Measurements from ENCODE around the gene CLCN7.

CLCN7 gene

DNA sequence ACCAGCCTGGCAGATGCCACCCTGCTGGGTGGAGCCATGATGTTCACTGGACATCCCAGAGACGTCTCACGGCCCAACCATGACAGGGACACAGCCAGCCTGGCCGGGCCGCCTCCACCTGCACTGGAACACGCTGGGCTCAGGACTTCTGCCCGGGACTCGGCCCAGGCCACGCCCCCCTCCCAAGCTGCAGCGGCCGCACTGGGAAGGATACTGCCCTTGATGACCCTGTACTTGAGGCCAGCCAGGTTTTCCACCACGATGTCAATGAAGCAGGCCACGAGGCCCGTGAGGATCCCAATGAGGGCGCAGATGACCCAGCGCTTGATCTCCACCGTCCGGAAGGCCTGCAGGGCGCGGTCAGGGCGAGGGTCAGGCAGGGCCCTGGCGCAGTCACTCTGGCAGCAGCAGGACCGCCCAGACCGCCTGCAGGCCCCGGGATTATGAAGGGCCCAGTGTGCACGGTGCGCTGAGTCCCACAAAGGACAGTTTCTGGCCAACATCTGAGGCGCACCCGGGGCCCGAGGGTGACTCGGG lies 14.2 kb downstream of the CLCN7 start:
- DNase-seq: no peak

DNA sequence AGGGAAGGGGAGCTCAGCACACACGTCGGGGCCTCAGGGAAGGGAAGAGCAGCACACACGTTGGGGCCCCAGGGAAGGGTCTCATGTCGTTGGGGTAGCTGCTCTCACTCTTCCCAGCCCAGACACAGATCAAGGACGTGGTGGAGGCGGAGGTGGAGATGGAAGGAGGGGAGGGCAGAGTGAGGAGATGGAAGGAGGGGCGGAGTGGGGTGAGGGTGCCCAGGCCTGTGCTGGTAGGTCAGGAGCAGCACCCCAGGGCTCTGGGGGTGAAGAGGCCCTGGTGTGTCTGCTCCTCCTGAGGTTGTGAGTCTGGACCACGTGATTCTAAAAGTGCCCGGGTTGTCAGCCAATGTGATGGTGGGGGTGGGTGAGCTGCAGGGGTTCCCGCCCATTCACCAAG lies 14.9 kb downstream of the CLCN7 start:
- DNase-seq: no peak

DNA sequence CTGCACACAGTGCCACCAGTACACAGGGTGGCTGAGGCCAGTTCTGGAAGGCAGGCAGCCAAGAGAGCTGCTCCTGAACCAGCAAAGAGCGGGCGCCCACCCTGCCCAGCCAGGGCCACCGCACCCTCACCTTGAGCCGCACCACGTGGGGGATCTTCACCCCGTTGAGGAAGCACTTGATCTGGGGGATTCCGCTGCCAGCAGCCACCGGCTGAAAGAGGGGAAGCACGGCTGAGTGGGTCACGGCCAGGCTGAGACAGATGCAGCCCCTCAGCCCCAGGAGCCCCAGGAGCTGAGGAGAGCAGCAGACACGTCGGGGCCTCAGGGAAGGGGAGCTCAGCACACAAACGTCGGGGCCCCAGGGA lies 15.9 kb downstream of the CLCN7 start:
- no peak for DNase-seq

DNA sequence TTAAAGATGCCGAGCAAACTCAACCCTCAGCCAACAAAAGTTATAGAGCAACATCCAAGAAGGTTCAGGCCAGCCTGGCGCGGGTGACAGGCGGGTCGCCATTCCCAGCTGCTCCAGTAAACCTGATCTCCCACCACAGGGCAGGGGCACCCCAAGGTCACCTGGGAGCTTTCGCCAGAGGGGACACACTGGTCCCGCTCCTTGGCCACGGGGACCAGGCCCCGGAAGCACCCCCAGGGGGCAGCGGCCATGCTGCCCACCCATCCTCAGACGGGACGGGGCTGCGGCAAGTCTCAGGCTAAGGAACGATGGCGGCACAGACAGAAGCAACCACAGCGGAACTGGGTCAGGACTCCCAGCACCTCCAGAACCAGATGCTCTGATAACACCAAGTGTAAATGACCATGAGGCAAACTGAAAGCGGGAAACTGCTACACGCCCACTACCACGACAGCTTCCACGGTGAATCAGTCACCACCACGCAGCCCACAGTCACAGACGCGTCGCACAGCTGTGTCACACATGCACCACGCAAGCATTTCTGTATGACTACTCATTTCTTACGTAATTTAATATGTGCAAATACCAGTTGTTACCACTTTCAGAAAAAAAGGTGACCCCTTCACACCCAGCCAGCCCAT lies 16.4 kb downstream of the CLCN7 start:
- DNase-seq: no peak

DNA sequence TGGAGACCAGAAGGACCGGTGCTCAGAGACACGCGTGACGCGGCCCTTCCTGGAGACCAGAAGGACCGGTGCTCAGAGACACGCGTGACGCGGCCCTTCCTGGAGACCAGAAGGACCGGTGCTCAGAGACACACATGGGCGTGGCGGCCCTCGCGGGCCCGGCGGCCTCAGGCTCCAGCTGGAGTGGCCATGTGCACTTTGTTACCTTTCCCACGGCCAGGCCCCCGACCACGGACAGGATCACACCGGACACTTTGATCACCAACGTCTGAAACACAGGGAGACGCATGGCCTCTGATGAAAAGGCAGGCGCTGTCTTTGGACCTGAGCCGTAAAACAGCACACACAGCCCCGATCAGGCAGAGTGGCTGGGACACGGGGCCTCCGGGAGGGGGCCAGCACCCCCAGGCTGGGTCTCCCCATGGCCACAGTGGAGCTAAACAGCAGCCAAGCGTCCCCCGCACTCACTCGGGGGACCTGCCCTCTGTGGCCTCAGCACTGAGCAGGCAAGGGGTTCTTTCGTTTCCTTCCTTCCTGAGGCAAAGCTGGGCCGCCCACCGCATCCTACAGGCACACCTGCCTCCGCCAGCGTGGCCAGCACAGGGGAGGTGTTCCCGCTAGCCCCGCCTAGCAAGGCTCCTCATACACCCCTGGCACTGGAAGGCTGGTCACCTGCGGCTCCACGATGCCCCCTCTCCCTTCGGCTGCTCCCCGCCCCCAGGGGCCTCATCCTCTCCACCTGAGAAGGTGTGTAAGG lies 17.2 kb downstream of the CLCN7 start:
- DNase-seq: no peak

DNA sequence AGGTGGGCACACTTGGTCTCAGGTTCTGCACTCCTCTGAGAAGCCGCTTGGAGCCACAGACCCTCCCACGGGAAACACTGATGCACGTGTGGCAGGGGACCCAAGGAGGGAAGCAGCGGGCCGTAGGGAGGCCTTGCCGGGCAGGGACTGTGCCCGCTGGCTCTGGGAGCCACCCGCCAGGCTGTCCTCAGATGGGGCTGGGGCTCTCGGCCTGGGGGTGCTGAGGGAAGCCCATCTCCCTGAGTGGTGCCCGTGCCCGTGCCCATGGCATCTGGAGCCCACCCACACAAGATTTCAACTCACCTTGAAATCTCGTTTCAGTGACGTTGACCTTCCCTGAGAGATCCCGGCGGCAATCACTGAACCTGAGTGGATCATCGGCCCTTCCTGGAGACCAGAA lies 17.9 kb downstream of the CLCN7 start:
- no peak for DNase-seq

DNA sequence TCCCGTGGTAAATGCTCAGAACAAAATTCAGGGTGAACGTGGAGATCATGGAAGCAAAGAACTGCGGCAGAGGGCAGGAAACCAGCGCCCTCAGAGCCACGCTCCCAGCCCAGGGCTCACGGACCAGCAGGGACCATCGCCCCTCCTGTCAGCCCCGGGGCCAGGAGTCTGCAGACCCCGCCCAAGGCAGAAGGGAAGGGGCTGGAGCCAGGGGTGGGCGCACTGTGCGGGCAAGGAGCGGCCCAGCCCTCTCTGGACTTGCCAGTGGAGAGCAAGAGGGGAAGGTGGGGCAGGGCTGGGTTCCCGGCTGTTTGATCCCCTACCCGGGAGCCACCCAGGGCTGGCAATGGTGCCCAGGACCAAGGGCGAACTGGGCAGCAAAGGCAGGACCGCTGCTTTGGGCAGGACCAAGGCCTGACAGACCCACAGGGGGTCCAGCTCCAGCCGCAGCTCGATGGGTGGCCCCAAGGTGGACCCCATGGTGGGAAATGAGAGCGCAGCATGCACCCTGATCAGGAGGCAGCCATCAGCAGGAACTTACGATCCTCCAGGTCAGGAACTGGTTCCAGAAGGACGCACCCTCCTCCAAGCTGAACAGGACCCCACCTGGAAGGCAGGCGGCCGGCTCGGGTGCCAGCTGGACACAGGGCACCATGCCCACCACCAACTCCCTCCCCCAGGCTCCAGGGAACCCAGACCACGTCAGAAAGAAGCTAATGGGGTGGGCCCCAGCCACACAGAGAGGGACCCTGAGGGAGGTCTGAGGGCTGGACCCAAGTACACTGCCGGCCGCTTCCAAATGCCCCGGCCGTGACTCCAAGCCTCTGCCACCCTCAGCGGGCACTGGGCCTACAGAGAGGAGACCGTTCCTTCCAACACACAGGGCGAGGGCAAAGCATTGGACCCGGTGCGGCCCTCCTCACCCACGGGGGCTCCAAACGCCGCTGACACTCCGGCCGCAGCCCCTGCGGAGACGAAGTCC lies 19.3 kb downstream of the CLCN7 start:
- no peak for DNase-seq

DNA sequence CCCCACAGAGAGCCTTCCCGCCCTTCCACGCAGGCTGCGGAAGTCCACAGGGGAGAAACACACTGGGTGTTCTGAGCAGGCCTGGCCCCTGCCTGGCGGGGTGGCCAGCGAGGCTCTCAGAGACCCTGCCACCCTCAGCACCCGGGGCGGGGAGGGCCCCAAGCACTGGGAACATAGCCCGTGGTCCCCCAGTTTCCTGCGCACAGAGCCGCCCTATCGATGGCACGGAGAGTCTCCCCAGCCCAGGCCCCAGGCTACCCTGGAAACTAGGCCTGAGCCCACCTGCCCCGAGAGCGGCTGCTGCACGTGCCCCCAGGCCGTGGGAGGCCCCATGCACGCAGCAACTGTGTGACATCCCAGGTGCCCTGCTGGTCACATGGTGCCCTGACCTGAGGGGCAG lies 20.3 kb downstream of the CLCN7 start:
- no peak for DNase-seq

DNA sequence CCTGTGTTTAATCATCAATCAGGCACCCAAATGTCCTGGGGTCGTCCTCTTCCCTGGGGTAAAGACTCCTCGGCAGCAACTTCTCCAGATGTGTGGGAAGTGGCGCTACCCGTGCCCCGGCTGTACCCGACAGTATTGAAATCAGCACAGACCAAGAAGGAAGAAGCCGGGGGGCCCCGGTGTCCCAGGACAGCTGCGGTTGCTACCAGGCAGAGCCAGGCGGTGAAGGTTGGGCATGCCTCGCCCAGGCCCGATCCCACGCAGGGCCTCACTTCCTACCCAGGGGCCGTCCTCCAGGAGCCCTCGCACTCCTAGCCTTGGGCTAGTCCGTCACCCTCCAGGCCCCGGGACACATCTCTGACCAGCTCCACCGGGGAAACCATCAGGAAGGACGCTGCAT lies 21.5 kb downstream of the CLCN7 start:
- no peak for DNase-seq

DNA sequence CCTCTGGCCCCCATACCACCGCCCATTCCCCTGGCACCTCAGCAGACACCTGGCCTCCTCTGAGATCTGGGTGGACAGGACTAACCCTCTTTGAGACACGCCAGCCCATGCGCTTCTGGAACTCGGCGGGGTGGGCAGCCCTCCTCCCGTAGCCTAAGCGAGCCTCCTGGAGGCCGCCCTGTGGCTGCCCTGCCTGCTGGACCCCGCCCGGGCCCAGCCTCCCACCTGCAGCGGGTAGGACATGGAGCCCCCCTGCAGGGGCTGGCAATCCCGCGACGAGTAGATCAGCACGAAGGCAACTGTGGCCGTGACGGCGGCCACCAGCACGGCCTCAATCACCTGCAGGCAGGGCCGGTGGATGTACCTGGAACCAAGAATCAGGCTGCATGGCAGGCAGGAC lies 22.3 kb downstream of the CLCN7 start:
- no peak for DNase-seq

DNA sequence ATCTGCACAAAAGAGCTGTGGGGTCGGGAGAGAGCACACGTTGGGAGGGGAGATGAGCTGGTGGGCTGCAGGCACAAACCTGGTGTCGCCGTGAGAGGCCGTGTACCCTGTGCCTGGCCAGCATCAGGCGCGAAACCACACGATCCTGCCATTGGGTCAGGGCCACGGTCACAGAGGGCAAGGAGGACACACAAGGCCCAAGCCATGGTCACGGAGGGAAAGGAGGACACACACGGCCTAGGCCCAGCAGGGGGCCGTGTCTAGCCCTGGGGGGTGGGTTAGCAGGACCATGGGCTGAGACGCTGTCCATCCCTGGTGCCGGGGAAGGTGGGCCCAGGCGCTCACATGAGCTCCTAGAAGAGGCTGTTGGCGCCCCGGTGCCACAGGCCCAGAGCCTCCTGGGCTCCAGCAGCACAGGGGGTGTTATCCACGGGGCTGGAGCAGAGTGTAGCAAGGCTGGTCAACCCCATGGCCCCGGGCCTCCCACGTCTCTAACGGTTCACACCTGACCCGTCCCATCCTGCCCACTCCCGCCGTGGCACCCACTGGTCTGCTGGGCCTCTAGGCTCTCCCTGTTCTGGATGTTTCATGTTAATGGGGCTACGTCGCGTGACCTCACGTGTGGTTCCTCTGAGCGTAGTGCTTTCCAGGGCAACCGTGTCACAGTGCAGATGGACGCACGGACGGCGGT lies 23.0 kb downstream of the CLCN7 start:
- DNase-seq: no peak

DNA sequence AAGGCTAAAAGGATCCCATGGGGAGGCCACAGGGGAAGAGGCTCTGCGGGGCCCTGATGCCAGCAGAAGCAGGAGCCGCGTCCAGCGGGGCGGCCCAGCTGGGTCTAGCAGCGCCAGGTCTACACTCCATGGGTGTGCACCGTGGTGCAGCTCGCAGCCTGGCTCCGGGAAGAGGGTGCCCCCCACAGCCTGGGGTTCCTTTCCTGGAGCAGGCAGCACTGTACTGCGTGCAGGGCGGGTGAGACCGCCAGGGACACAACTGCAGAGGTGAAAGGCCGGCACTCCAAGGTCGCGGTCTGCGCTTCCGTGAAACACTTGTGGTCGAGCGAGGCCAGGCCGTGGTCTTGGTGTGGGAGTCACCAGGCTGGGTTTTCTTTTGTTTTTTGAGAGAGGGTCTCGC lies 24.0 kb downstream of the CLCN7 start:
- DNase-seq: no peak

DNA sequence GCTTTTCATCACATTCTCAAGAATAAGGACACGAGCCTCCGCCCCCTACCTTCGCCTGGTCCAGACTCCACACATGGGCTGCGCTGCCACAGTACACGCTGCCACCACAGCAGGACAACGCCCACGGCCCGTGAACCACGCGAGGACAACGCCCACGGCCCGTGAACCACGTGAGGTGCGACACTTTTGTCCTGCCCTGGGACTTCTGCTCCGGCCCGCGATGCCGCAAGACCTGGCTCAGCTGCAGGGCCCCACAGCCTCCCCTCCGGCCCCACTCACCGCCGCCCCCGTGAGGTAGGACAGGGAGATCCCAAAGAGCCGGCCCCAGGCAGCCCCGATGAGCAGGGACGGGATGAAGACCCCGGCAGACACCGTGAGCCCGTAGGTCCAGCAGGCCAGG lies 24.6 kb downstream of the CLCN7 start:
- DNase-seq: no peak

DNA sequence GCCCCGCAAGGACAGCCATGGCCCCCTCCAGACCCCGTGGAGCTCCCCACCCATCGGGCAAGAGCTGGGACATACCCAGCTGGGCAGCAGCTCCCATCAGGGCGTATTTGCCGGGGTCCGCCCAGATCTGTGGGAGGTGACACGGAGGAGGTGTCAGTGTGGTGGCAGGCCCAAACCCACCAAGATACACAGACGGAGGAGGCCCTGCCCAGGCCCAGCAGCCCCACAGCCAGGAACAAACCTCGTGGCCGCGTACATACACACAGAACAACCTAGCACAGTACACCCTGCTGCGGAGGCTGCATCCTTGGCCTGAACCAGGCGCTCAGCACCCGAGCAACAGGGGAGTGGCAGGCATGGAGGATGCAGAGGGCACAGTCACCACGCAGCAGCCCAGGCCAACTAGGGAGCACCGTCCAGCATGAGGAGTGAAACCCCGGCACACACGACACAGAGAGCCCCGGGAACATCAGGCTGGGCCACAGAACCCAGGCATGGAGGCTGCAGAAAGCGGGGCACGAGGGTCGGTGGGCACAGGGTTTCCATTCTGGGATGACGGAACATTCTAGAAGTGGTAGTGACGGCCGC lies 25.5 kb downstream of the CLCN7 start:
- DNase-seq: no peak

DNA sequence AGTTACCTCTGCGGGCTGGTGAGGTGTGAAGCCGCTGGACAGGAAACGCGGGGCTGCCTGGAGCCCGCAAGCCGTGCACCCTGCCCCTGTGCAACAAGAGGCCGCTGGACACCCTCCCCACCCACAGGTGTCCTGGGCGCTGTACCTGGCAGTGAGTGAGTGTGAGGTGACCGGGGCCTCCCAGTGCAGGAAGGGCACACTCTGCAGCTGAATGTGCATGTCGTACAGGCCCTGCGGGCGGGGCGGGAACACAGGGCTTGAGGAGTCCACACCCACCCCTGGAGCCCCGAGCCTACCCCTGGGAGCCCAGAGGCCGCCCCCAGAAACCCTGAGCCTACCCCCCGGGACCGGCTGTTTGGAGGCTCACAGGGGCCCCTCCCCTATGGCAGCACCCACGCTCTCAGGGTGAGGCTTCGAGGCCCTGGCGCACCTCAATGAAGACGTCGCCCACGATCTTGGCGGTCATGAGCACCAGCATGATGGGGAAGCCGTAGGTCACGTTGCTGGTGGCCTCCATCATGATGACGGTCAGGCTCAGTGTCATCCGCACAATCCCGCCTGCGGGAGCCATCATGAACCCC lies 26.2 kb downstream of the CLCN7 start:
- DNase-seq: no peak

DNA sequence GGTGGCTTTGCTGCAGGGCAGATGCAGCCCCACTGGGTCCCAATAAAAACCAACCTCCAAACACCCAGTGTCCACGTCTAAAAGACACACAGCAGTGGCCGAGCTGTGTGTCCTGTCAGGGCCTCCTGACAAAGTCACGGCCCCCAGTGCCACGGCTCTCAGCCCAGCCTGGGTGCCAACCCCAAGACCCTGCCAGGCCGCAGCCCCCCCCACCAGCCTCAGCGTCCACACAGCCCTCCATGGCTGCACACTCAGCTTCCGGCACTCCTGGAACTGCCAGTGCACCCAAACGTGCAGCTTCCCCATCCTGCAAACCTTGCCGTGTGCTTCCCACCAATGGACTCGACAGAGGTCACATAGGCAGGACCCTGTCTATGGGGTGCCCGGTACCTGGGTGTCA lies 26.9 kb downstream of the CLCN7 start:
- DNase-seq: no peak

DNA sequence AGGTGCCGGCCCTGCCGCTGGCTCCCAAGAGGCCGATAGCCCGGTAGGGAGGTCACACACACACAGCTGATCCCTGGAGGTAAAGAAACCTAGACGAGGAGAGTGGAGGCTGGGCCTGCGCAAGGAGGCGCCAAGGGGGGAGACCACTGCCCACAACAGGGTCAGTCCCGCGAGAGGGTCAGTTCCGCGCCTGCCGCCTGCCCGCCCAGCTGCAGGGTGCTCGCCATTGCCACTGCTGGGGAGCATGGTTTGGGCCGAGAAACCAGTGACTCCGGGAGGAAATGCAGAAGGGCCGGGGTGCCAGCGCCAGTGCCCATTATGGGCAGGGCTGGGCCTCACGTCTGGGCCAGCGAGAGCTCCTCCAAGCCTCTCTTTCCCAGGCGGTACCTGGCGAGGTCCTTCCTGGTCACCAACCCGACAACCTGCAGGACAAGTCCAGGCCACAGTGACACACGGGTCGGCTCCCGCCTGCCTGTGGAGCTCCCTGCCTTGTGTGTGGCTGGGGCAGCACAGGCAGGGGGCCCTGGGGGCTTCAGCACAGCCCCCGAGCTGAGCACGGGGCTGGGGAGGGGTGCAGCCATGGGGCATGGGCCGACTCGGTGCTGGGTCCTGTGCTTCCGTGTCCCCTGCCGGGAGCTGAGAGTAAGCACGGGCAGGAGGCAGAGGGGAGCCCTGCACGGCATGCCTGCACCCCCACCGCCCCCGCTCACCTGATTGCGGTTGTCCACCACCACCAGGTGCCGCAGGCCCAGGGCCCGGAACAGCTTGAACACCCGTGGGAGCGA lies 28.3 kb downstream of the CLCN7 start:
- no peak for DNase-seq

DNA sequence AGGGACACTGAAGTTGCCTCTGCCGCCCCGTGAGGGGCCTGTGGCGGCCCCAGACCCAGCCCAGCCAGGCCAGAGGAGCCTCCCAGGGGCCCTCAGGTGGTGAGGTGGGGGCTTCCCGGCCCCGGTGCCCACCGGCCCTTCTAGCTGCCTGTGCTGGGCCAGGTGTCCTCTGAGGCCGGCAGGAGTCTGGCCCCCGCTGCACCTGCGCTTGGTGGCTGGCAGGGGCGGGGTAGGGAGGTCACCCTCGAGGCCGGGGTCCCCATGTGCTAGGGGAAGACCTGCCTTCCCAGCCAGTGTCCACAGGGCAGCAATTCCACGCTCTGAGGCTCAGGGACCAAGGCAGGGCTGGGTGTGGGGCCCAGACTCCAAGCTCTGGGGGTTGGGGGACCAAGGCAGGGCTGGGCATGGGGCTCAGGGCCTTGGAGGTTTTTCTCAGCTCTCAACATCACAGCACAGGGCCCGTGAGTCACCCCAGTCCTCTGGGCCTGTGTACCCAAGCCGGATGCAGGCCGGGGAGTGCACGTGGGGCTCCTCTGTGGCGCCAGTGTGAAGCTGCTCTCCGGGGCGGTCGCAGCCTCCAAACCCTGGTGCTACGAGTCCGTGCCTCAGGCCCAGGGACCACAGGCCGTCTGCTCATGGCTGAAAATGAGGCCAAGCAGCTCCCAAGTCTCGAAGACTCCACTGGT lies 29.2 kb downstream of the CLCN7 start:
- no peak for DNase-seq

DNA sequence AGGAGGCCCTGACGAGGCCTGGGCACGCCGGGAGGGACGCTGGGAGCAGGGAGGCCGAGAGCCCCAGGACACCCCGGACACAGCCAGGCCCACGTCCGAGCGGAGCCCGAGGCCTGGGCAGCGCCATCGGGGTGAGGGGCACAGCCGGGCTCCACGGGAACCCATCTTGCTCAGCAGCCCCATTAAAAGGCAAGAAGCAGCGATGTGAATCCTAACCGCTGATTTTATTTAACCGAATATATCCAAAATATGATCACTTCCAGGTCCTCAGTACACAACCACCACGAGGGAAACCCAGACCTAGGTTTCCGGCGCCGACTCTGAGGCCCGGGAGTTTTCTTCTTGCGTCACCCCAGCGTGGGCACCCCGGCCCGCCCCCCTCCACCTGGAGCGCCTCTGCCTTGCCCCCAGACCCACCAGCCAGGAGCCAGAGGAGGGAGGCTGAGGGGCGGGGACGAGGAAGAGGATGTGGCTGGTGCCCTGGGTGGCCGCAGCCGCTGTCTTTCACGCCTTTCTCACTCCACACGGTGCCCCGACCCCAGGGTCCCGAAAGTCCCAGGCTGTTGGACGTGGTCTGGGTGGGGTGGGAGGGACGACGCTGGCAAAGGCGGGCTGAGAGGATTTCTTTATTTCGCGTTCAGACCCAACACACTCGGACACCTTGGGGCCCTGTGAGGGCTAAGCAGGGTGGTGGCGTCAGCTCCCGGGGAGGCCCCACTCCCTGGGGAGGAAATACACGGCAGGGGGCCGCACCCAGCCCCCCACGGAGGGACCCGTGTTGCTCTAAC lies 29.9 kb downstream of the CLCN7 start:
- DNase-seq: no peak
